Activated T-helper 17 cell treated with anti-CD3 and anti-CD28 coated beads, Interleukin-2, amount 50 U/mL, for 72 hours (primary cell): ENCODE results near the gene MFN2. TPM values are rescaled to one million over a fixed set of nuclear protein-coding genes. Genes with fewer than 3 reads are reported as not detected.
"Not testable (repeated sequence)": the region's sequence is repeated elsewhere in the genome, so short reads cannot be mapped to it uniquely, and the experiment has no call there.

Experiments
- ATAC-seq: fragments of 150-1000 bp; cut with Tn5 transposase; replicated peaks from 2 replicates; pipeline ENCODE4 v1.10.0; 2021; ENCODE audit warnings: mild to moderate bottlenecking, moderate library complexity
- H3K27ac Mint-ChIP-seq: one replicate; pipeline ENCODE4 v1.8.0; 2022; ENCODE audit warnings: mixed read lengths
- H3K27me3 Mint-ChIP-seq: one replicate; pipeline ENCODE4 v1.8.0; 2022; ENCODE audit warnings: mixed read lengths
- H3K36me3 Mint-ChIP-seq: one replicate; pipeline ENCODE4 v1.8.0; 2022; ENCODE audit warnings: low read depth, mild to moderate bottlenecking, mixed read lengths
- H3K4me1 Mint-ChIP-seq: one replicate; pipeline ENCODE4 v1.8.0; 2022; ENCODE audit warnings: mixed read lengths
- H3K4me3 Mint-ChIP-seq: one replicate; pipeline ENCODE4 v1.8.0; 2022; ENCODE audit warnings: mild to moderate bottlenecking, mixed read lengths
- H3K9me3 Mint-ChIP-seq: one replicate; pipeline ENCODE4 v1.8.0; 2022; ENCODE audit warnings: mixed read lengths
- total RNA-seq, 2 donors: library from RNA; stranded (reverse); gene quantifications; one replicate each; pipeline ENCODE4 v1.2.3, GENCODE V29; 2022

Gene MFN2
- total RNA-seq, 2 donors from 2014 or later, result 46.5 to 70.1 TPM

- H3K36me3 Mint-ChIP-seq, result peaks cover 9% of the 10 kb centered on the region
- no peak for ATAC-seq
- H3K9me3 Mint-ChIP-seq, result no peaks in the 10 kb centered on the region
- H3K27me3 Mint-ChIP-seq, result no peaks in the 10 kb centered on the region
- H3K4me3 Mint-ChIP-seq, result no peak overlapping the region
- H3K27ac Mint-ChIP-seq, result peak overlapping the region; percentile 1
- peaks cover 12% of the 10 kb centered on the region for H3K4me1 Mint-ChIP-seq
These were observed 55.1 kb downstream of the MFN2 start for GRCh38 chr1:12035312-12035711.

GRCh38 chr1:12037486-12038355 lies 57.5 kb downstream of the MFN2 start:
- Mint-ChIP-seq H3K27ac (no peak overlapping the region), H3K36me3 (no peaks in the 10 kb centered on the region), H3K4me3 (no peak overlapping the region), H3K9me3 (no peaks in the 10 kb centered on the region), H3K4me1 (peaks cover 12% of the 10 kb centered on the region), H3K27me3 (no peaks in the 10 kb centered on the region)
- ATAC-seq, result no peak

GRCh38 chr1:12038356-12039163 lies 58.3 kb downstream of the MFN2 start:
- no peaks in the 10 kb centered on the region for H3K9me3 Mint-ChIP-seq
- peaks cover 12% of the 10 kb centered on the region for H3K4me1 Mint-ChIP-seq
- H3K27ac Mint-ChIP-seq, result no peak overlapping the region
- H3K36me3 Mint-ChIP-seq, result no peaks in the 10 kb centered on the region
- H3K27me3 Mint-ChIP-seq, result no peaks in the 10 kb centered on the region
- H3K4me3 Mint-ChIP-seq, result no peak overlapping the region
- no peak for ATAC-seq

DNA sequence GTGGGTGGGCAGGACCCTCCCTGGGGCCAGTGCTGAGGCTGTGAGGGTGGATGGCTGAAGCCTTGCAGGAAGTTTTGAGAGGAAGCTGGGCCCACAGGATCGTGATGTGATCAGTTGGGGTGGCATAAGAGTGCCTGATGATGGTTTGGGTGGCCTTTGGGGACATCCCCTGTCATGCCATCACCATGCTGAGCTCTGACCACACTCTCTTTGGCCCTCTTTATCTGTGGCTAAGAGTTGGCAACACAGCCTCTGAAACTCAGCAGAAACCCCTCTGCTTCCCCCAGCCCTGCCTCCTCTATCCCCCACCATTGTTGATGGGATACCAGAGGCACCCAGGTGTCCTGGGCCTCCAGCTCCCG lies 58.9 kb downstream of the MFN2 start:
- peak; percentile 63 for ATAC-seq
- Mint-ChIP-seq H3K9me3 (no peaks in the 10 kb centered on the region), H3K36me3 (no peaks in the 10 kb centered on the region), H3K4me1 (peaks cover 14% of the 10 kb centered on the region), H3K27me3 (no peaks in the 10 kb centered on the region), H3K4me3 (no peak overlapping the region), H3K27ac (no peak overlapping the region)

- not testable (repeated sequence) for H3K9me3 Mint-ChIP-seq, H3K36me3 Mint-ChIP-seq, ATAC-seq, H3K4me3 Mint-ChIP-seq, H3K27ac Mint-ChIP-seq, H3K27me3 Mint-ChIP-seq
- H3K4me1 Mint-ChIP-seq, result peaks cover 16% of the 10 kb centered on the region
These were observed 59.7 kb downstream of the MFN2 start for GRCh38 chr1:12039824-12040456.

GRCh38 chr1:12040457-12041051 lies 60.3 kb downstream of the MFN2 start:
- no peak overlapping the region for H3K27ac Mint-ChIP-seq
- H3K4me3 Mint-ChIP-seq, result no peak overlapping the region
- ATAC-seq, result peak; percentile 62
- H3K4me1 Mint-ChIP-seq, result peaks cover 16% of the 10 kb centered on the region
- H3K27me3 Mint-ChIP-seq, result no peaks in the 10 kb centered on the region
- no peaks in the 10 kb centered on the region for H3K9me3 Mint-ChIP-seq
- no peaks in the 10 kb centered on the region for H3K36me3 Mint-ChIP-seq

DNA sequence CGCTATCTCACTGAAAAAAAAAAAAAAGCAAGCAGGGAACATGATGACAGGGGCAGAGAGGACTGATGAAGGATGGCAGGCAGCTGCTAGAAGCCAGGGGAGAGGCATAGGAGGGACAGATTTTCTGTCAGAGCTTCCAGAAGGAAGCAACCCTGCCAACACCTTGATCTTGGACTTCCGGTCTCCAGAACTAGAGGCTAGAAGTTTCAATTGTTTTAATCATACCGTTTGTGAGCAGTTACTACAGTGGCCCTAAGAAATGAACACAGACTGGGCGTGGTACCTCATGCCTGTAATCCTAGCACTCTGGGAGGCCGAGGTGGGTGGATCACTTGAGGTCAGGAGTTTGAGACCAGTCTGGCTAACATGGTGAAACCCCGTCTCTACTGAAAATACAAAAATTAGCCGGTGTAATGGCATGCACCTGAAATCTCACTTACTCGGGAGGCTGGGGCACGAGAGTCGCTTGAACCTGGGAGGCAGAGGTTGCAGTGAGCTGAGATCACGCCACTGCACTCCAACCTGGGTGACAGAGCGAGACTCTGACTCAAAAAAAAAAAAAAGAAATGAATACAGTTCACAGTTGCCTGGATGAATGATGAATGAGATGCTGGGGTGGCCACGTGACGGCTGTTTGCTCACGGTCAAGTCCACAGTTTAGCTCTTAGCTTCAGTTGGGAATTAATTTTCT lies 64.1 kb downstream of the MFN2 start:
- not testable (repeated sequence) for H3K4me1 Mint-ChIP-seq, H3K9me3 Mint-ChIP-seq, H3K27me3 Mint-ChIP-seq, H3K36me3 Mint-ChIP-seq
- Mint-ChIP-seq H3K27ac (peak overlapping the region; percentile 56), H3K4me3 (peak overlapping the region; percentile 47)
- peak; percentile 57 for ATAC-seq

- Mint-ChIP-seq H3K4me1 (peaks cover 6% of the 10 kb centered on the region), H3K27ac (no peak overlapping the region), H3K4me3 (no peak overlapping the region), H3K9me3 (no peaks in the 10 kb centered on the region), H3K27me3 (no peaks in the 10 kb centered on the region), H3K36me3 (no peaks in the 10 kb centered on the region)
- ATAC-seq, result no peak
These were observed 66.5 kb downstream of the MFN2 start for GRCh38 chr1:12046749-12047119.

DNA sequence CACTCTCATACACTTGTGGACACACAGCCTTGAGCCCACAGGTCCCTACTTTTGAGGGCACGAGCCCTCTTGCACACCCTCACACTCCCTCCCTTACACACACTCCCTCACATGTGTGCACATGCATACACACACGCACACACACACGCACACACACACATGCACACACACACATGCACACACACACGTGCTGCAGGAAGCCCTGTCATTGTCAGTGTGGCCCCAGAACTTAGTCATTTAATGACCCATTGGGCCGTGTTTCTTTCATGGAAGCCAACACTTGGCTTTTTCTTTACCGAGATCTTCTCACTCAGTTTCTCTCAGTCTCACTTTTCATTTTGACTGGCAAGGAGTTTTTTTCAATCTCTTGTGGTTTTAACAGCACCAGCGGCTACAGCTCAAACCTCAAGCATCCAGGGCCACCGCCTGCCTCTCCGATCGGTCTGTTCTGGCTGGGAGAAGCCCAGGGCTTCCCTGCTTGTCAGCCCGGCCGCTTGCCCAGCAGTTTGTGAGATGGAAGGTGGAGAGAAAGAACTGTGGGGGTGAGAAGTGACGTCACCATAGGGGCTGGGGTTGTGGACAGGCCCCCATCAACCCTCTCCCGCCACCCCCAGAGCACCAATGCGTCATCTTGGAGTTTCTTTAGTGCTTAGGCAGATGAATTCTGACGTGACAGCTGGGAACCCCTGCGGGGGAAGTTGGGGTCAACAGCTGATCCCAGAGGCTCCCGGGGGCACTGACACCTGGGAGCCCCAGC lies 67.1 kb downstream of the MFN2 start:
- ATAC-seq, result peak; percentile 77
- Mint-ChIP-seq H3K27ac (no peak overlapping the region), H3K4me3 (no peak overlapping the region), H3K4me1 (peaks cover 12% of the 10 kb centered on the region), H3K36me3 (no peaks in the 10 kb centered on the region), H3K9me3 (no peaks in the 10 kb centered on the region), H3K27me3 (peaks cover under 1% of the 10 kb centered on the region)

GRCh38 chr1:12048372-12048771 lies 68.1 kb downstream of the MFN2 start:
- H3K27ac Mint-ChIP-seq, result no peak overlapping the region
- H3K4me3 Mint-ChIP-seq, result no peak overlapping the region
- peaks cover 18% of the 10 kb centered on the region for H3K4me1 Mint-ChIP-seq
- no peak for ATAC-seq
- H3K36me3 Mint-ChIP-seq, result no peaks in the 10 kb centered on the region
- peaks cover 6% of the 10 kb centered on the region for H3K27me3 Mint-ChIP-seq
- no peaks in the 10 kb centered on the region for H3K9me3 Mint-ChIP-seq

DNA sequence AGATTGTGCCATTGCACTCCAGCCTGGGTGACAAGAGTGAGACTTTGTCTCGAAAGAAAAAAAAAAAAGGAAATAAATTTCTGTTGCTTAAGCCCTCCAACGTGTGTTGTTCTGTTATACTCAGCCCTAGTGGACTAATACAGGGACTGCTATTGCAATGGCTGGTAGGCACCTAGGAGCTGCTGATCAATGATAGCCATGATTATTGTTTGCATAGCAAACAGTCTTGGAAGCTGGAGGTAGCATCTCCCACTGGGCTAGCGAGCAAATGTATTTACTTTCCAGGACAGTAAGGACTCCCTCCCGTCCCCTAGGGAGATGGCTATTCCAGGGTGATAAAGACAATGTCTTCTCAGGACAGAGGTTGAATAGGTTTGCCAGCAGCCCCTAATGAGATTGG lies 69.4 kb downstream of the MFN2 start:
- peaks cover 6% of the 10 kb centered on the region for H3K27me3 Mint-ChIP-seq
- no peak overlapping the region for H3K4me3 Mint-ChIP-seq
- no peaks in the 10 kb centered on the region for H3K36me3 Mint-ChIP-seq
- H3K4me1 Mint-ChIP-seq, result peaks cover 17% of the 10 kb centered on the region
- no peak overlapping the region for H3K27ac Mint-ChIP-seq
- no peaks in the 10 kb centered on the region for H3K9me3 Mint-ChIP-seq
- no peak for ATAC-seq

DNA sequence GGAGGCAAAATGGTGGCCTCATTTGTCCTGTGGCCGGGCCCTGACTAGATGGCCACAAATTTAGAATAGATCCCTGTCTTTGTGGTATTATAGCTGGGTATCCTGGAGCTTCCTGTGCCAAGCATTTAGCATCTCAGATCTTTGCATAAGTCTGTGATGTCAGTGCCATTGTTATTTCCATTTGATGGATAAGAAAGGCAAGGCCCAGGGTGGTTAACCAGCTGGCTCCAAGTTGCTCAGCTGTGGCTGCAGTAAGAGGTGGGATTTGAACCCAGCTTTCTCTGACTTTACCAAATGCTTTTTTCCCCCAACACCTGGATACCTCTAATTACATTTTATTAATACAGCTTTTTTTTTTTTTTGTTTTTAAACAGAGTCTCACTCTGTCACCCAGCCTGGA lies 71.1 kb downstream of the MFN2 start:
- peak overlapping the region; percentile 80 for H3K27ac Mint-ChIP-seq
- H3K36me3 Mint-ChIP-seq, result no peaks in the 10 kb centered on the region
- peaks cover 26% of the 10 kb centered on the region for H3K4me1 Mint-ChIP-seq
- H3K27me3 Mint-ChIP-seq, result peaks cover 6% of the 10 kb centered on the region
- H3K9me3 Mint-ChIP-seq, result no peaks in the 10 kb centered on the region
- ATAC-seq, result no peak
- H3K4me3 Mint-ChIP-seq, result no peak overlapping the region

- Mint-ChIP-seq H3K9me3 (no peaks in the 10 kb centered on the region), H3K36me3 (no peaks in the 10 kb centered on the region), H3K27me3 (peaks cover 6% of the 10 kb centered on the region), H3K27ac (peak overlapping the region; percentile 80), H3K4me3 (peak overlapping the region; percentile 60), H3K4me1 (peaks cover 33% of the 10 kb centered on the region)
- peak; percentile 50 for ATAC-seq
These were observed 71.8 kb downstream of the MFN2 start for GRCh38 chr1:12052008-12052573.
